Mesendoderm (in vitro differentiated cells): Measurements from ENCODE around the gene TMEM35A.

Experiments used
- DNase-seq: peaks from one replicate; pipeline ENCODE4 v3.0.0; 2013
- H2AK5ac ChIP-seq: 2 replicates; pipeline ENCODE4 v1.6.1; 2013; ENCODE audit warnings: low read length, inconsistent platforms
- H2BK120ac ChIP-seq: 2 replicates; pipeline ENCODE4 v1.6.1; 2013; ENCODE audit warnings: low read depth, mild to moderate bottlenecking, low read length, moderate library complexity, mixed read lengths
- H2BK15ac ChIP-seq: replicated peaks from 2 replicates; pipeline ENCODE4 v1.6.1; 2013; ENCODE audit warnings: low read depth, mild to moderate bottlenecking, moderate library complexity
- H2BK5ac ChIP-seq: 2 replicates; pipeline ENCODE4 v1.6.1; 2013; ENCODE audit warnings: low read length, inconsistent platforms
- H3K18ac ChIP-seq: 2 replicates; pipeline ENCODE4 v1.6.1; 2013; ENCODE audit warnings: mild to moderate bottlenecking, low read length, mixed read lengths
- H3K23ac ChIP-seq: one replicate; pipeline ENCODE4 v1.6.1; 2013; ENCODE audit warnings: low read length
- H3K27ac ChIP-seq: 2 replicates; pipeline ENCODE4 v1.5.1; 2013; ENCODE audit warnings: low read depth, mild to moderate bottlenecking, inconsistent platforms, low read length, moderate library complexity
- H3K27me3 ChIP-seq: 2 replicates; pipeline ENCODE4 v1.6.1; 2013; ENCODE audit warnings: low read length, control low read depth, mild to moderate bottlenecking, inconsistent platforms; ENCODE audit not compliant: insufficient read depth, poor library complexity
- H3K36me3 ChIP-seq: 2 replicates; pipeline ENCODE4 v1.6.1; 2013; ENCODE audit warnings: low read length, inconsistent platforms; ENCODE audit not compliant: control insufficient read depth, insufficient read depth
- H3K4ac ChIP-seq: one replicate; pipeline ENCODE4 v1.6.1; 2013; ENCODE audit warnings: low read depth, mild to moderate bottlenecking, low read length, moderate library complexity
- H3K4me1 ChIP-seq: 2 replicates; pipeline ENCODE4 v1.6.1; 2013; ENCODE audit warnings: low read depth, low read length, inconsistent platforms; ENCODE audit not compliant: control insufficient read depth
- H3K4me2 ChIP-seq: 2 replicates; pipeline ENCODE4 v1.6.1; 2013; ENCODE audit warnings: low read length
- H3K4me3 ChIP-seq: 2 replicates; pipeline ENCODE4 v1.5.1; 2013; ENCODE audit warnings: mild to moderate bottlenecking, low read length
- H3K56ac ChIP-seq: one replicate; pipeline ENCODE4 v1.6.1; 2013; ENCODE audit warnings: low read length
- H3K79me1 ChIP-seq: 2 replicates; pipeline ENCODE4 v1.6.1; 2013; ENCODE audit warnings: low read length, inconsistent platforms
- H3K79me2 ChIP-seq: 2 replicates; pipeline ENCODE4 v1.6.1; 2013; ENCODE audit warnings: mild to moderate bottlenecking, low read length; ENCODE audit not compliant: control insufficient read depth, insufficient read depth
- H3K9ac ChIP-seq: 2 replicates; pipeline ENCODE4 v1.6.1; 2013; ENCODE audit warnings: low read length, inconsistent platforms
- H4K5ac ChIP-seq: one replicate; pipeline ENCODE4 v1.6.1; 2013; ENCODE audit warnings: low read length
- H4K8ac ChIP-seq: one replicate; pipeline ENCODE4 v1.6.1; 2013; ENCODE audit warnings: low read depth, mild to moderate bottlenecking, control low read depth, low read length, moderate library complexity
- WGBS: extraction: QIAGEN DNeasy Blood & Tissue Kit; methylation state at CpG from one replicate; pipeline ENCODE4 v1.1.7; 2013; ENCODE audit warnings: low lambda C conversion rate, missing lambda C conversion rate; ENCODE audit not compliant: insufficient coverage; ENCODE audit errors: extremely low coverage; 5-methylcytosine and 5-hydroxymethylcytosine counted together

The TMEM35A gene

DNA sequence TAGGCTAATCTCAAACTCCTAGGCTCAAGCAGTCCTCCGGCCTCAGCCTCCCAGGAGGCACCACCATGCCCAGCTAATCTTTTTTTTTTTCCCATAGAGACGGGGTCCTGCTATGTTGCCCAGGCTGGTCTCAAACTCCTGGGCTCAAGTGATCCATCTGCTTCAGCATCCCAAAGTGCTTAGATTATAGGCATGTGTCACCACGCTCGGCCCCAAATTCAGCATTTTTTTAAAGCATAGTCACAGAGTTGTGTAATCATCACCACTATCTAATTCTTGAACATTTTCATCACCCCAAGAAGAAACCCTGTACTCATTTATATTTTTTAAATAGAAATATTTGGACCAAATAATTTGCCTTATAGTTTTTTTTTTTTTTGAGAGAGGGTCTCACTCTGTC is 29.6 kb downstream of the TMEM35A start:
- no peak overlapping the region for H3K56ac ChIP-seq
- no peak overlapping the region for H3K9ac ChIP-seq
- no peak overlapping the region for H3K18ac ChIP-seq
- H2BK120ac ChIP-seq = no peak overlapping the region
- no peak overlapping the region for H2BK15ac ChIP-seq
- H3K4me3 ChIP-seq = no peak overlapping the region
- no peaks in the 10 kb centered on the region for H3K36me3 ChIP-seq
- H2BK5ac ChIP-seq = no peak overlapping the region
- no CpG with 5 or more reads among the region's 4 CpGs for WGBS
- no peaks in the 10 kb centered on the region for H3K27me3 ChIP-seq
- H4K5ac ChIP-seq = no peak overlapping the region
- H4K8ac ChIP-seq = no peak overlapping the region
- H3K79me2 ChIP-seq = no peaks in the 10 kb centered on the region
- no peaks in the 10 kb centered on the region for H3K4me1 ChIP-seq
- H3K4ac ChIP-seq = no peak overlapping the region
- DNase-seq = no peak
- H3K79me1 ChIP-seq = no peaks in the 10 kb centered on the region
- no peak overlapping the region for H3K23ac ChIP-seq
- no peak overlapping the region for H2AK5ac ChIP-seq
- H3K4me2 ChIP-seq = no peak overlapping the region
- H3K27ac ChIP-seq = no peak overlapping the region

DNA sequence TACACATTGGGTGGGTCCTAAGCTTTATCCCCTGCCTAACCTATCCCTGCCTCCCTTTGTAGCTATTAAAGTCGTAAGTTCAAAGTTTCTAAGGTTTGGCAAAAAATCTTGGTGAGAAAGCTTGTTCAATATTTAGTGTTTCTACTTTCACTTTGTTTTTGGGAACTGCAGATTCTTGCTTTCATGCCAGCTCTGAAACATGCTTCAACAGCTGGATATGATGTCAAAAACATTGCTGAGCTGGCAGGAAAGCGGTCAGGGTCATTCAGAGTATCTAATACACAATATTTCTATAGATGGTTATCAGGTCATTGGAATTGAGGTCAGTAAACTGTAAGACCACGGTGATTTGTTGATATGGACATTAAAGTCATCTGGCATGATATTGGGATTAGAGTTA is 39.0 kb downstream of the TMEM35A start:
- no peak overlapping the region for H3K27ac ChIP-seq
- H3K4me2 ChIP-seq = no peak overlapping the region
- no peak overlapping the region for H3K56ac ChIP-seq
- H2BK120ac ChIP-seq = no peak overlapping the region
- no peak overlapping the region for H3K4me3 ChIP-seq
- no peak overlapping the region for H3K23ac ChIP-seq
- no peaks in the 10 kb centered on the region for H3K79me1 ChIP-seq
- no peak overlapping the region for H4K8ac ChIP-seq
- no peaks in the 10 kb centered on the region for H3K79me2 ChIP-seq
- no peak overlapping the region for H2BK5ac ChIP-seq
- H3K18ac ChIP-seq = no peak overlapping the region
- DNase-seq = no peak
- no peaks in the 10 kb centered on the region for H3K36me3 ChIP-seq
- no peak overlapping the region for H4K5ac ChIP-seq
- H3K4ac ChIP-seq = no peak overlapping the region
- WGBS = no CpG with 5 or more reads among the region's 3 CpGs
- H2AK5ac ChIP-seq = no peak overlapping the region
- no peak overlapping the region for H3K9ac ChIP-seq
- H2BK15ac ChIP-seq = no peak overlapping the region
- no peaks in the 10 kb centered on the region for H3K4me1 ChIP-seq
- no peaks in the 10 kb centered on the region for H3K27me3 ChIP-seq

DNA sequence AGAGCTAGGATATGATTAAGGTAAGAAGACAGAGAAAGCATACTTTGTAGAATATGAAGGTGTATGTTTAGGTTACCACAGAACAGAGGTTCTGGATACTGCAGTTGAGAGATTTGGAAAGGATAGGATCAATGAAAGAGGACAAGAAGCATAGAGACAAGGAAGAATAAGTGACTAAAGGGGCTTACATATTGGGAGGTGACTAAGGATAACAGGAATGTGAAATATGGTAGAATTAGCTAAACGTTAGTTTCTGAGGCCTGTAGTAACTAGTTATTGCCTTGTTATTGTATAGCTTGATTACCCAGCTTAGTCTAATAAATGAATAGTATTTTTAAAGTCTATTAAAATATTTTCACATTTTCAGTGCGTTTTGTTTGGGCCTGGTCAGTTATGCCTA is 57.6 kb downstream of the TMEM35A start:
- H3K23ac ChIP-seq = no peak overlapping the region
- no peak overlapping the region for H3K4me2 ChIP-seq
- H3K4me1 ChIP-seq = no peaks in the 10 kb centered on the region
- peaks cover 1% of the 10 kb centered on the region for H3K36me3 ChIP-seq
- H3K79me1 ChIP-seq = no peaks in the 10 kb centered on the region
- H3K27ac ChIP-seq = no peak overlapping the region
- H3K56ac ChIP-seq = no peak overlapping the region
- no peak for DNase-seq
- H2BK120ac ChIP-seq = no peak overlapping the region
- H2BK15ac ChIP-seq = no peak overlapping the region
- no peak overlapping the region for H3K4ac ChIP-seq
- WGBS = no CpG with 5 or more reads among the region's 2 CpGs
- no peak overlapping the region for H3K4me3 ChIP-seq
- H3K79me2 ChIP-seq = no peaks in the 10 kb centered on the region
- no peak overlapping the region for H4K5ac ChIP-seq
- no peaks in the 10 kb centered on the region for H3K27me3 ChIP-seq
- no peak overlapping the region for H2BK5ac ChIP-seq
- no peak overlapping the region for H4K8ac ChIP-seq
- no peak overlapping the region for H3K18ac ChIP-seq
- no peak overlapping the region for H2AK5ac ChIP-seq
- no peak overlapping the region for H3K9ac ChIP-seq
